K562 (cell line): Measurements from ENCODE around the gene KLHL30. TPM values are rescaled to one million over a fixed set of nuclear protein-coding genes. Genes with fewer than 3 reads are reported as not detected.
A peak's percentile ranks its signal among the peaks of the same experiment; 100 is the strongest.

Experiments used
- HNRNPUL1 ChIP-seq: fragments of 200-400 bp; formaldehyde crosslinking; IDR thresholded peaks from 2 replicates; pipeline ENCODE4 v1.6.1; 2017; ENCODE audit warnings: low read length
- POLR2AphosphoS5 ChIP-seq: IDR thresholded peaks from 2 replicates; pipeline ENCODE4 v1.6.1; 2011; ENCODE audit warnings: mild to moderate bottlenecking, low read depth, low read length, moderate library complexity; ENCODE audit not compliant: control insufficient read depth, insufficient read depth
- WHSC1 ChIP-seq: IDR thresholded peaks from one replicate; pipeline ENCODE4 v1.6.1; 2012; ENCODE audit warnings: low read length, control low read depth, inconsistent platforms
- polyA plus RNA-seq, 8 experiments: library from polyadenylated mRNA; depleted of rRNA in 4 of 8; stranded (reverse) in 5 of 8; unstranded in 3 of 8; fragments of >200 nt; fragmentation: Nextera tagmentation in 2 of 8; fragmentation: Illumina TruSeq in 1 of 8; extraction: Ambion mirVana in 2 of 8; extraction: Trizol in 1 of 8; gene quantifications; 2 replicates each; pipeline versions ENCODE4 v1.2.1 to v1.2.3, GENCODE V29; 2011 to 2014; ENCODE audit warnings: inconsistent platforms in 1 of 8, missing spikeins in 1 of 8
- total RNA-seq, 7 experiments: library from RNA; depleted of rRNA in 6 of 7; stranded (reverse); fragments of >200 nt in 6 of 7; fragmentation: Illumina TruSeq in 2 of 7; extraction: Trizol in 2 of 7; gene quantifications; 2 replicates each; pipeline versions ENCODE4 v1.2.1 to v1.2.3, GENCODE V29; 2011 to 2021; ENCODE audit warnings: low replicate concordance in 1 of 7
- TF ChIP-seq, protein P1 (sequence below): fragments of 200-600 bp; sonication (generic); IDR thresholded peaks from one replicate; pipeline ENCODE4 v1.6.1; 2012; ENCODE audit warnings: mild to moderate bottlenecking, low read depth, low read length, inconsistent platforms

KLHL30 gene
- total and polyA plus RNA-seq, 9 of the 15 experiments (the other 6 are each of a cell fraction or from before 2014, with no cell fraction given), result 0.04 TPM; not detected in 8

DNA sequence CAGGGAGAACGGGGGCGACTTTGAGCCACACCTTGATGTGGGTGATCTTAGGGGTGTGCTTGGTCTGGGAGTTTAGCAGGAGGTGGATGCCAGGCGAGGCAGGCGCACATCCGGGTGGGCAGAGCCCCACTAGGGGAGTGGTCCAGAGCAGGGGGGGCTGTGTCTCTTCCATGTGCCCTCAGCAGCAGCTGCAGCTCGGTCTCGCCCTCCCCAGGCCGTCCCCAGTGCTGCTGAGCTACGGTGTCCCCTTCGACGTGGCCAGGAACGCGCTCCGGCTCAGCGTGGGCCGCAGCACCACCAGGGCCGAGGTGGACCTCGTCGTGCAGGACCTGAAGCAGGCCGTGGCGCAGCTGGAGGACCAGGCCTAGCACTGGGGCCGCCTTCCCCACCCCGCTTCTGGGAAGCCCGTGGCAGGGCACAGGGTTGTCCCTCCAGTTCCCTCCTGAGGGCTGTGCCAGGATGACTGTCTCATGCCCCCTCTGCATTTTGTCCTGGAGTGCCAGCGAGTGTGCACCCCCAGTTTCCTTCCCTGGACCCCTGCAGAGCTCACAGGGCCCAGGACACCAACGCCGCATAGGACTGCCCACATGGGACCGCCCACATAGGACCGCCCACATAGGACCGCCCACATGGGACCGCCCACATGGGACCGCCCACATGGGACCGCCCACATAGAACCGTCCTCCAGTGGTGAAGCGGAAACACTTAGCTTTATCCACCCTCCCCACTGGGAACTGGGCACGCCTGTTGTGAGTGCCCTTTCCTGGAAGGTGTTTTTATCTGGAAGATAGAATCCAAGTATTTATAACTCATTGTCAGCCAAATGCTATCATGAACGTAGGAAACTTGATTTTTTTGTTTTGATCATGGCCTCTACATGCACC, 40.2 kb upstream of the KLHL30 start (continued):
- TF ChIP-seq, protein P1, sequence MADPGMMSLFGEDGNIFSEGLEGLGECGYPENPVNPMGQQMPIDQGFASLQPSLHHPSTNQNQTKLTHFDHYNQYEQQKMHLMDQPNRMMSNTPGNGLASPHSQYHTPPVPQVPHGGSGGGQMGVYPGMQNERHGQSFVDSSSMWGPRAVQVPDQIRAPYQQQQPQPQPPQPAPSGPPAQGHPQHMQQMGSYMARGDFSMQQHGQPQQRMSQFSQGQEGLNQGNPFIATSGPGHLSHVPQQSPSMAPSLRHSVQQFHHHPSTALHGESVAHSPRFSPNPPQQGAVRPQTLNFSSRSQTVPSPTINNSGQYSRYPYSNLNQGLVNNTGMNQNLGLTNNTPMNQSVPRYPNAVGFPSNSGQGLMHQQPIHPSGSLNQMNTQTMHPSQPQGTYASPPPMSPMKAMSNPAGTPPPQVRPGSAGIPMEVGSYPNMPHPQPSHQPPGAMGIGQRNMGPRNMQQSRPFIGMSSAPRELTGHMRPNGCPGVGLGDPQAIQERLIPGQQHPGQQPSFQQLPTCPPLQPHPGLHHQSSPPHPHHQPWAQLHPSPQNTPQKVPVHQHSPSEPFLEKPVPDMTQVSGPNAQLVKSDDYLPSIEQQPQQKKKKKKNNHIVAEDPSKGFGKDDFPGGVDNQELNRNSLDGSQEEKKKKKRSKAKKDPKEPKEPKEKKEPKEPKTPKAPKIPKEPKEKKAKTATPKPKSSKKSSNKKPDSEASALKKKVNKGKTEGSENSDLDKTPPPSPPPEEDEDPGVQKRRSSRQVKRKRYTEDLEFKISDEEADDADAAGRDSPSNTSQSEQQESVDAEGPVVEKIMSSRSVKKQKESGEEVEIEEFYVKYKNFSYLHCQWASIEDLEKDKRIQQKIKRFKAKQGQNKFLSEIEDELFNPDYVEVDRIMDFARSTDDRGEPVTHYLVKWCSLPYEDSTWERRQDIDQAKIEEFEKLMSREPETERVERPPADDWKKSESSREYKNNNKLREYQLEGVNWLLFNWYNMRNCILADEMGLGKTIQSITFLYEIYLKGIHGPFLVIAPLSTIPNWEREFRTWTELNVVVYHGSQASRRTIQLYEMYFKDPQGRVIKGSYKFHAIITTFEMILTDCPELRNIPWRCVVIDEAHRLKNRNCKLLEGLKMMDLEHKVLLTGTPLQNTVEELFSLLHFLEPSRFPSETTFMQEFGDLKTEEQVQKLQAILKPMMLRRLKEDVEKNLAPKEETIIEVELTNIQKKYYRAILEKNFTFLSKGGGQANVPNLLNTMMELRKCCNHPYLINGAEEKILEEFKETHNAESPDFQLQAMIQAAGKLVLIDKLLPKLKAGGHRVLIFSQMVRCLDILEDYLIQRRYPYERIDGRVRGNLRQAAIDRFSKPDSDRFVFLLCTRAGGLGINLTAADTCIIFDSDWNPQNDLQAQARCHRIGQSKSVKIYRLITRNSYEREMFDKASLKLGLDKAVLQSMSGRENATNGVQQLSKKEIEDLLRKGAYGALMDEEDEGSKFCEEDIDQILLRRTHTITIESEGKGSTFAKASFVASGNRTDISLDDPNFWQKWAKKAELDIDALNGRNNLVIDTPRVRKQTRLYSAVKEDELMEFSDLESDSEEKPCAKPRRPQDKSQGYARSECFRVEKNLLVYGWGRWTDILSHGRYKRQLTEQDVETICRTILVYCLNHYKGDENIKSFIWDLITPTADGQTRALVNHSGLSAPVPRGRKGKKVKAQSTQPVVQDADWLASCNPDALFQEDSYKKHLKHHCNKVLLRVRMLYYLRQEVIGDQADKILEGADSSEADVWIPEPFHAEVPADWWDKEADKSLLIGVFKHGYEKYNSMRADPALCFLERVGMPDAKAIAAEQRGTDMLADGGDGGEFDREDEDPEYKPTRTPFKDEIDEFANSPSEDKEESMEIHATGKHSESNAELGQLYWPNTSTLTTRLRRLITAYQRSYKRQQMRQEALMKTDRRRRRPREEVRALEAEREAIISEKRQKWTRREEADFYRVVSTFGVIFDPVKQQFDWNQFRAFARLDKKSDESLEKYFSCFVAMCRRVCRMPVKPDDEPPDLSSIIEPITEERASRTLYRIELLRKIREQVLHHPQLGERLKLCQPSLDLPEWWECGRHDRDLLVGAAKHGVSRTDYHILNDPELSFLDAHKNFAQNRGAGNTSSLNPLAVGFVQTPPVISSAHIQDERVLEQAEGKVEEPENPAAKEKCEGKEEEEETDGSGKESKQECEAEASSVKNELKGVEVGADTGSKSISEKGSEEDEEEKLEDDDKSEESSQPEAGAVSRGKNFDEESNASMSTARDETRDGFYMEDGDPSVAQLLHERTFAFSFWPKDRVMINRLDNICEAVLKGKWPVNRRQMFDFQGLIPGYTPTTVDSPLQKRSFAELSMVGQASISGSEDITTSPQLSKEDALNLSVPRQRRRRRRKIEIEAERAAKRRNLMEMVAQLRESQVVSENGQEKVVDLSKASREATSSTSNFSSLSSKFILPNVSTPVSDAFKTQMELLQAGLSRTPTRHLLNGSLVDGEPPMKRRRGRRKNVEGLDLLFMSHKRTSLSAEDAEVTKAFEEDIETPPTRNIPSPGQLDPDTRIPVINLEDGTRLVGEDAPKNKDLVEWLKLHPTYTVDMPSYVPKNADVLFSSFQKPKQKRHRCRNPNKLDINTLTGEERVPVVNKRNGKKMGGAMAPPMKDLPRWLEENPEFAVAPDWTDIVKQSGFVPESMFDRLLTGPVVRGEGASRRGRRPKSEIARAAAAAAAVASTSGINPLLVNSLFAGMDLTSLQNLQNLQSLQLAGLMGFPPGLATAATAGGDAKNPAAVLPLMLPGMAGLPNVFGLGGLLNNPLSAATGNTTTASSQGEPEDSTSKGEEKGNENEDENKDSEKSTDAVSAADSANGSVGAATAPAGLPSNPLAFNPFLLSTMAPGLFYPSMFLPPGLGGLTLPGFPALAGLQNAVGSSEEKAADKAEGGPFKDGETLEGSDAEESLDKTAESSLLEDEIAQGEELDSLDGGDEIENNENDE, result no peak
- TF ChIP-seq HNRNPUL1 (peak; percentile 99), POLR2AphosphoS5 (no peak), WHSC1 (no peak)
